IMR-90 (cell line): ENCODE measurements around the gene LRRC7.

Experiments
- BHLHE40 ChIP-seq: fragments of 150-350 bp; IDR thresholded peaks from 2 replicates; pipeline ENCODE4 v1.6.1; 2016; ENCODE audit warnings: mild to moderate bottlenecking, low read depth, low read length
- CHD1 ChIP-seq: IDR thresholded peaks from 2 replicates; pipeline ENCODE4 v1.6.1; 2012; ENCODE audit warnings: low read depth, low read length, improper control_type of control experiment
- CTCF ChIP-seq: conservative IDR thresholded peaks from 2 replicates; pipeline ENCODE4 v1.5.1; 2012; ENCODE audit warnings: mild to moderate bottlenecking, low read depth, low read length, improper control_type of control experiment
- FOS ChIP-seq: fragments of 150-350 bp; IDR thresholded peaks from 2 replicates; pipeline ENCODE4 v1.6.1; 2016; ENCODE audit warnings: low read depth, low read length
- MAFK ChIP-seq: IDR thresholded peaks from 2 replicates; pipeline ENCODE4 v1.6.1; 2012; ENCODE audit warnings: low read depth, low read length, improper control_type of control experiment
- MAZ ChIP-seq: IDR thresholded peaks from 2 replicates; pipeline ENCODE4 v1.6.1; 2012; ENCODE audit warnings: low read depth, mild to moderate bottlenecking, low read length, improper control_type of control experiment, moderate library complexity, borderline replicate concordance
- MXI1 ChIP-seq: IDR thresholded peaks from 2 replicates; pipeline ENCODE4 v1.6.1; 2012; ENCODE audit warnings: low read depth, mild to moderate bottlenecking, low read length, moderate library complexity, borderline replicate concordance
- POLR2A ChIP-seq: IDR thresholded peaks from 2 replicates; pipeline ENCODE4 v1.6.1; 2012; ENCODE audit warnings: mild to moderate bottlenecking, low read depth, low read length
- RAD21 ChIP-seq: IDR thresholded peaks from 2 replicates; pipeline ENCODE4 v1.6.1; 2012; ENCODE audit warnings: low read length, improper control_type of control experiment

DNA sequence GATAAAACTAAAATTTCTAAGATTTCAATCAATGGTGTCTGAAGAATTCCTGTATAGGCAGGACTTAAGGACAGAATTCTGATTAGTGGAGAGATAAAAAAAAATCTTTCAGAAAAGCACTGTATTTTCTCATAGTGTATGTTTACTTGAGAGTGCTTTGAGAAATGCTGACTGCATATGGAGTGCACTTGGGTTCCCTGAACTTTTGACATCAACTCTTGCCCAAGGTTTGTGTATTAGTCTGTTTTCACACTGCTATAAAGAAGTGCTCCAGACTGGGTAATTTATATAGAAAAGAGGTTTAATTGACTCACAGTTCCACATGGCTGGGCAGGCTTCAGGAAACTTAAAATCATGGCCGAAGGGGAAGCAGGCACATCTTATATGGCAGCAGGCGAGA, 362.7 kb downstream of the LRRC7 start:
- TF ChIP-seq CTCF (no peak), MXI1 (no peak), BHLHE40 (no peak), MAFK (no peak), FOS (no peak), POLR2A (no peak), MAZ (no peak), CHD1 (no peak), RAD21 (no peak)
